ENCODE measurements around the gene MYT1.

Gene MYT1

DNA sequence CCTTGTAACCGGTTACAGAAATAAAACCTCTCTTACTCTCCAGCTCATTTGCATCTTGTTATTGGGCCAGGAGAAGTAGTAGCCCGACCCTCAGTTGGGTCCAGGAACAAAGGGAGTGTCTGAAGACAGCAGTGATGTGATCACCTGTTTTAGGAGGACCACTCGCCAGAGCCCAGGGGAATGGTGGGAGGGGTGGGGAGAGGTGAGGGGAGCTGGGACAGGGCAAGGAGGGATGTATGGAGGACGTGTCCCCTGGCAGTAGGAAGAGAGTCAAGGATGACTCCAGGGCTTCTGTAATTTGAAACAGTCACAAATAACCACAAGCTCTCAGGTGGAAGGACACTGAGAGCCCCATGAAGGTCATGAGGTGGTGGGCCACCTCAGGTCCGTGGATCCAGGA lies 89.9 kb downstream of the MYT1 start:
- DNase-seq = no peak

- no peak for DNase-seq
Measured at GRCh38 chr20:64254571-64255360, 90.5 kb downstream of the MYT1 start.

DNA sequence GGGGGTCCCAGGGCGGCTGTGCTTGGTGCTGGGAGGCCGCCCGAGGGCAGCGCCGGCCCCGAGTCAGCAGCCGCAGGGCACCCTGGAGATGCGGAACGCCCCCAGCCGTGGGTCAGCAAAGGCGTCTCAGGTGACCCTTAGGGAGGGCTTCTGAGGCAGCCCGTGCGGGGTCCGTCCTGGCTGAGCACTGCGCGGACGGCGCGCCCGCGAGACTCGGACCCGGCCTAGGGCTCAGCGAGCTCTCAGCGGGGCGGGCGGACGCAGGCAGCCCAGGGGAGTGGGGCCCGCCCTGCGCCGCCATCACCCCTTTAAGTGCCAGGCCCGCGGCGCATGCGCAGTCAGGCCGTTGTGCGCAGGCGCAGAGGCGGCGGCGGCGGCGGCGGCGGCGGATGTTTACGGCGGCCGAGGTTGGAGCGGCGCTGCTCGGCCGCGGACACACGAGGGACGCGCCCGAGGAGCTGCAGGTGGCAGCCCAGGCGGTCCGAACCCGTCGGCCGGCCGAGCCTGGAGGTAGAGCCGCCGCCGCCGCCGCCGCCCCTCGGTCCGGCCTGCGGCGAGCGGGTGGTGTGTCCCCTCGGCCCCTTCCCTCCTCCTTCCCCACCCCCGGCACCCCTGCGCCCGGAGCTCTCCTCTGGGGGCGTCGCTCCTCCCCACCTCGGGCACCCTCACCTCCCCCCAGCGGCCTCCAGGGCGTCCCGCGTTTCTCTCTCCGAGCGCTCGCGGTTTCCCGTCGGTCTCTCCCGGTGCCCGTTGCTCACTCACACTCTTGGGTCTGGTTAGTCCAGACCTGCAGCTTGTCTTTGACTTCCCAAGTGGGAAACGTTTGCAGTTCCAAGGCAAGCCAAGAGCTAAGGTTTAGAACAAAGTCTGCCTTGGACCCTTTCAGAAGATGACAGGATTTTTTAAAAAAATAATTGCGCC lies 91.4 kb downstream of the MYT1 start, which contains the start of gene PCMTD2:
Gene PCMTD2, plus strand, starts transcription at position 388 of the 921 bp plus-strand sequence. CDS start 4,218 bp downstream, outside the sequence.
- peak; percentile 89 for DNase-seq

DNA sequence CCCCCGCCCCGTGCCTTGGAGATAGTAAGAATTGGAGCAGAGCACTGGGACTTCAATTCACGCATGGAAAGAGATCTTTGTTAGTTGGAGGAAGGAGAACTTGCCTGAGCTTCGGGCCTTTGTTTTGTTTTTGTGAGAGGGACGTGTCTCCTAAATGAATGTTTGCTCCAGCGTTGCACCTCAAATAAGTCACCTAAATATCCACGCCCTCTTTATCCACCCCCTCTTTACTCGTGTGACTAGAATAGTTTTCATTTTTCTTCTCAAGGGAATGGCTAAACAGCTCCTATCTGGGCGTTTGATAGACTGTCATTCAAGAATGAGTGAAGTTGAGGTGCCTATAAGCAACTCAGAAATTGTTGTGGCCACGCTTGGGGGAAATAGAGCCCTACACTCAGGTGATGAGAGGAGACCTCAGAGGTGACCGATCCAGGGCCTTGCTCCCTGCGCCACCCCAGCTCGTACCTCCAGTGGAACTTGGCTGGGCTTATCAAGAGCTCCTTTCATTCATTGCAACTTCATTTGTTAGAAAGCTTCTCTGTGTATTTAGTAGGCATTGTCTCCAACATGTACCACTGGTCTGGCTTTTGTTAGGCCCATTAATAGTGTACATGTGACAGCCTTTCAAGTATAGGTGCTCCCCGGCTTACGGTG lies 92.2 kb downstream of the MYT1 start:
- DNase-seq = no peak

DNA sequence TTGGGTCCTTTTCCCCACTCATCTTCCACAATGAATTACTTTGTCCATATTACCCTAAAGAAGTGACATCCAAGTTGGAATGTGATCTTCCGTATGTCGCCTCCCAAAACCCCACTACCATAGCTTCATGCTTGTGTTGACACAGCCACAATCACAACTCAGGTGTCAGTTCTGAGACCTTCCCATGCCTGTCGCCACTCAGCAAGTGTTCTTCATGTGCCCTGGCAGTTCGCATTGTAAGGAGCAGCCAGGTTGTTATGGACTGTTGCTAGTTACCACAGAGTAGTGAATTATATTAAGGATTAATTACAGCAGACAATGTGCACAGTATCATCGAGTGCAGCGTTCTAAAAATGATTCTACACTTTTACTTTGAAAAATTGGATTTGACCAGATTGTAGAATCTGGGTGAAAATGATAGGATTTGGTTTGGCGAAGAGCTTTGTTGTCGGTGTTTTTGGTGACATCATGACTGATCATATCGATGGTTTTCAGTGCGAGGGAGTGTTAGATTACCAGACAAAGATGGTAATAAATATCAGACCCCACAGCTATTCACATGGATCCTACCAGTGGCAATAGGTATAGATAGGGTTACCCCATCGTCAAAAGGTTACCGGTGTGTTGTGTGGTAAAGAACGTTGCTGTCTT lies 93.0 kb downstream of the MYT1 start:
- no peak for DNase-seq

DNA sequence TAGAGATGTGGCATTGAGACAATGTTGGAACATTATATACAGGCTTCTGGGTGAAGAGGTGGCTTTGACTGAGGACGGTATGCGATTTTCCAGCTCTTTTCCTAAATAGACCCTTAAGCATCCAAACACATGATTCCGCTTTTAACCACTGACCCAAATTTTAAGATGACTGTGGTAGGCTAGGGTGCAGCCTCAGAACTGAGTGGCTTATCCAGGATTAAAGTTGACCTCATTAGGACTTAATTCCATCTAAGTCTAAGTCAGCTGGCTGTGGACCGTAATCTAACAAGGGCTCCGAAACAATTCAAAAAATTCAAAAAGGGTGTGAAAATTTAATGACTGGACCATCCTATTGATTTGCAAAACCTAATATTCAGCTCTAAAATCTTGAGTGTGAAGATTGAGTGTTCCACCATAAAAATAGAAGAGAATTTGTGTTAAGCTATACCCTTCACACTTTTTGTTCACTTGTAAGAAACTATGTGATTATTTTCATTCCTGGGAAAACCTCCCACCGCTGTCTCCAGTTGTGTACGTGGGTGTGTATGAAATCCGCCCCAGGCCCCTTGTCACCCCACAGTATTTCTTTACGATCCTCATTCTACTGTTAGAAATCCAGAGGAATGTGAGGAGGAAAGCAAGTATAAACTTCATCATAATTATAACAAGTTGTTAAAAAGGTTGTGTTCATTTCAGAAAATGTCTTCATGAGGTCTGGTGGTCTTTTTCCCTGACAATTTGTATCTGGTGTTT lies 94.0 kb downstream of the MYT1 start:
- DNase-seq = no peak

DNA sequence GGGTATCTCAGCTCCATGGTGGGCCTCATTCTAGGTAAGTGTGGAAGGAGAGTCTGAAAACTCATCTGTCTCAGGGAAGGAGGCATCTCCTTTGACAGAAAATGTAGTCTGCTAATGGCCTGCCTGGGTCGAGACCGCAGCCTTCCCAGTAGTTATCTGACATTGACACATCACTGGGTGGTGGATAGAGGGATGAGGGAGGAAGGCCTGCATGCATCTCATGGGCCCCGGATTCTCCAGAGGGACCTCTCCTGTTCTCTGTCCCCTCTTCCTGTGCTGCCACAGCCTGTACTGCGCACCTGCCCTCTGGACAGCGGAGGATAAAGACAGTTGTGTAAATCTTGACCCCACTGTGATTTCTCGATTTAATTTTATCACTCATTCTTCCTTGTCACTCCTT lies 96.0 kb downstream of the MYT1 start:
- no peak for DNase-seq

DNA sequence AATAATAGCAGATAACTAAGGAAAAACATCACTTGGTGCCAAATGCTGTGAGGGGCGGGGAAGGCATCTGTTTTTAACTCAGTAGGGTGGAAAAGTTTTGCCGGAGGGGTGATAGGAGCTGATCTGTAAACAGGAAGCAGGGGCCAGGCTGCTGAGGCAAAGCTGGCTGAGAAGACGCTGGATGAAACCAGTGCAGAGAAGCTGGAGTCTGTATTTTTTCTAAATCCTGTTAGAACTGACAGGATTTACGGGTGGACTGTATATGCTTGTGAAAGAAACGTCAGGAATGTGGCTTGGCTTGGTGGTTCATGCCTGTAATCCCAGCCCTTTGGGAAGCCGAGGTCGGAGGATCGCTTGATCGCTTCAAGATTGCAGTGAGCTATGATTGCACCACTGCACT lies 96.9 kb downstream of the MYT1 start:
- no peak for DNase-seq

DNA sequence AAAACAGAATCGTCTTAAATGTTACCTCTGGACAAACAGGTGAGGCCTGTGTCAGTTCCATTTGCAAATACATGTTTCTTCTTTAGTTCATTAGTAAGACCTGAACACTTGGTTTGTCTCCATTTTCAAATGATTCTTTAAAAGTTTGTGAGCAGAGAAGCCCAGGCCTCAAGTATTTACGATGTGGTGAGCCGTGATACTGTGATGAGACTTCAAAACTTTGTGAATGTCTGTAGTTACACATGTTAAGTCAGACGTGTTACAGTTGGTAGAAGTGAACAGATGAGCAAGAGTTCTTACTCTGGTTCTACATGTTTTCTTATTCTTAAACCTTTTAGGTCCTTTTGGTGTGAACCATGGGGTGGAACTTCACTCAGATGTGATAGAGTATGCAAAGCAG lies 99.8 kb downstream of the MYT1 start:
- no peak for DNase-seq

DNA sequence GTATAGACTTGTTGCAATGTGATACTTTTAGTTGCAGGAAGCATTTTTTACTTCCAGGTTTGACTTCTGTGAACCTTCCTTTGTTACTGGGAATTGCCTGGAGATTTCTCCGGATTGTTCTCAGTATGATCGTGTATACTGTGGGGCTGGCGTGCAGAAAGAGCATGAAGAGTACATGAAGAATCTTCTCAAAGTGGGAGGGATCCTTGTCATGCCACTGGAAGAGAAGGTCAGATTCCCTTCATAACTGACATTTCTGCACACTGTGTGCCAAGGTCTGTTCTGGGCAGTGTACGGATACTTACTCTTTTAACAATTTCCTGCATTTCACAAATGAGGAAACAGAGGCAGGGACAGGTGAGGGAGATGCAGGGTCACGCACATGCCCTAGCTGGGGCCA lies 100.9 kb downstream of the MYT1 start:
- no peak for DNase-seq

- no peak for DNase-seq
Measured at GRCh38 chr20:64266988-64267387, 102.7 kb downstream of the MYT1 start.

DNA sequence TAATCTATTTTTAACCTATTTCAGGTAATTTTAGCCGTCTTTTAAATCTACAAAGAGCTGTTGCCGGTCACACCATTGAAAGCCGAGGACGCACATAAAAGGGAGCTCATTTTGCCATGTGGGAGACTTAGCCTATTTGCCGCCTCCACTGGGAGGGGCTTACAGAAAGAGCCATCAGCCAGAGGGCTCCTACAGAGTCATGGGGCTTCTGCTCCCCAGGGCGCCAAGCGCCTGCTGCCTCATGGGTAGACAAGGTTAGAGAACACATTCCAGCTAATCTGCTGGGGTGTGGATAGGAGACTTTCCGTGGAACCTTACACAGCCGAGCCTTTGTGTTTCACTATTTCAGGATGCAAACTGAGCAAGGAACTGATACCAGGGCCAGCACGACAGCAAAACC lies 103.9 kb downstream of the MYT1 start:
- no peak for DNase-seq

DNA sequence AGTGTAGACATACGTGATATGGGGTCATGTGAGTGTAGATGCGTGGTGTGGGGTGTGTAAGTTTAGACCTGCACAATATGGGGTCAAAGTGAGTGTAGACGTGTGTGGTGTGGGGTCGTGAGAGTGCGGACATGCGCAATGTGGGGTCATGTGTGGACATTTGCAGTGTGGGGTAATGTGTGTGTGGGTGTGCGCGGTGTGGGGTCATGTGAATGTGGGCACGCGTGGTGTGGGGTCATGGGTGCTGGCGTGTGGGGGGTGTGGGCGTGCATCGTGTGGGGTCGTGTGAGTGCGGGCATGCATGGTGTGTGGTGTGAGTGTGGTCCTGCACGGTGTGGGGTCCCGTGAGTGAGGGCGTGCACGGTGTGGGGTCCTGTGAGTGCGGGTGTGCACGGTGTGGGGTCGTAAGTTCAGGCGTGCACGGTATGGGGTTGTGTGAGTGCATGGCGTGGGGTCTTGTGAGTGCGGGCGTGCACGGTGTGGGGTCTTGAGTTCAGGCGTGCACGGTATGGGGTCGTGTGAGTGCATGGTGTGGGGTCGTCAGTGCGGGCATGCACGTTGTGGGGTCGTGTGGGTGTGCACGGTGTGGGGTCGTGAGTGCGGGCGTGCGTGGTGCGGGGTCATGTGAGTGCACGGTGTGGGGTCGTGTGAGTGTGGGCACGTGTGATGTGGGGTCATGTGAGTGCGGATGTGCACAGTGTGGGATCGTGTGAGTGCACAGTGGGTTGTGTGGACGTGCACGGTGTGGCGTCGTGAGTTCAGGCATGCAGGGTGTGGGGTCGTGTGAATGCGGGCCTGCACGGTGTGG lies 105.6 kb downstream of the MYT1 start:
- no peak for DNase-seq

DNA sequence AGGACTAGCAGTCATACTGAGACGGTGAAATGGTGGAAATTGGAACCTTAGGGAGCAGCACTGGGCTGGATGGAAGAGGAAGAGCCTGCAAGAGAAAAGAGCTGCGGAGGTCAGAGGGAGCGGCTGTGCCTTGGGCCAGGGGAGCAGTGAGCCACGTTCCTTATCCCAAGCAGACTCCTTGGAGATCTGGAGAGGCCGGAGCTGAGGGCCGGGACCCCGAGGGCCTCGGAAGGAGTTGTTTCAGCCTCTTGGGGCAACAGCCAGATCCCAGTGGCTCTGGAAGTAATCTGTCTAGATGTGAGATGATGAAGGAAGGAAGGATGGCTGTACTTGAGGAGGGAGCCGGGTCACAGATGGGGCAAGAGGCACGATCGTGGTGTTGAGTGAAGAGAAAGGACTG lies 107.4 kb downstream of the MYT1 start:
- DNase-seq = no peak

- no peak for DNase-seq
Measured at GRCh38 chr20:64273109-64273508, 108.9 kb downstream of the MYT1 start.

DNA sequence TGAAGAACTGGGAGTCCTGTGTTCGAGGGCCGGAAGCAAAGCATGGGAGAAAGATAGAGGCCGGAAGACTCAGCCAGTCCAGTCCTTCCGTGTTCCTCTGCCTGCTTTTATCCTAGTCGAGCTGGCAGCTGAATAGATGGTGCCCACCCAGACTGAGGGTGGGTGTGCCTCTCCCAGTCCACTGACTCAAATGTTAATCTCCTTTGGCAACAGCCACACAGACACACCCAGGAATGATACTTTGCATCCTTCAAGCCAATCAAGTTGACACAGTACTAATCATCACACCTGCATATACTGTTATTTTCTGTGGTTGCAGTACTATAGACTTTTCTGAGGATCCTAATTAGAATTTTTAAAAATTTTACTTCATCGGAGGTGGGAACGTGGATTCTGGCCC lies 112.6 kb downstream of the MYT1 start:
- DNase-seq = no peak

- no peak for DNase-seq
Measured at GRCh38 chr20:64277571-64278316, 113.5 kb downstream of the MYT1 start.

DNA sequence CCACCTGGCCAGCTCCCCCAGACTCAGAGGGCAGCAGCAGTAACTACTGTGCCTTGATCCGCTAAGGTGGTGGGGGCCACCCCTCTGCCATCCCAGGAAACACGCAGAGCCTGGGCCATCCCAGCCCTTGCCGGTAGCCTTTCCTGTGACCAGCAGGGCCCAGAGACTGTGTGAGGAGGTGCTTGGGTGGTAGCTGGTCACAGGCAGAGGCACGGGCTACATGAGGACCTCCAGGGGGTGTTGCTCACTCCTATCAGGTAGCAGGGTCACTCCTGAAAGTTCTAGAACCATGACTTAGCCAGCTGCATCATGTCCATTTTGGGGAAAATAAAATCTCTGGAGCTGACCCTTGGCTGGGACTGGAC lies 114.0 kb downstream of the MYT1 start:
- no peak for DNase-seq

GRCh38 chr20:64279826-64280459 lies 115.7 kb downstream of the MYT1 start:
- DNase-seq = no peak

GRCh38 chr20:64280460-64280843 lies 116.2 kb downstream of the MYT1 start:
- no peak for DNase-seq
